ENCODE data around the gene RYR2. TPM values are rescaled to one million over a fixed set of nuclear protein-coding genes. Genes with fewer than 3 reads are reported as not detected.

The RYR2 gene
- total and polyA plus RNA-seq, 2 experiments from 2014 or later: 0.50 to 0.95 TPM

GRCh38 chr1:237431448-237431847, 389.5 kb downstream of the RYR2 start:
- no peak overlapping the region for H3K27ac ChIP-seq
- no peaks in the 10 kb centered on the region for H4K20me1 ChIP-seq (ENCODE audit: insufficient read depth, poor library complexity, severe bottlenecking)
- no peak overlapping the region for H2AFZ ChIP-seq
- no peaks in the 10 kb centered on the region for H3K9me2 ChIP-seq (replicated peaks; ENCODE audit: insufficient read depth)
- no peaks in the 10 kb centered on the region for H3K4me1 ChIP-seq (ENCODE audit: insufficient read depth)
- H3K36me3 ChIP-seq (replicated peaks; ENCODE audit: insufficient read depth, low read depth): no peaks in the 10 kb centered on the region
- no peaks in the 10 kb centered on the region for H3K27me3 ChIP-seq
- no peaks in the 10 kb centered on the region for H3K9me3 ChIP-seq (ENCODE audit: low read depth)
- no peak for DNase-seq (ENCODE audit: low spot score)
- no peak overlapping the region for H3K4me2 ChIP-seq
- no peaks in the 10 kb centered on the region for H3K79me2 ChIP-seq
- no peak for TF ChIP-seq CTCF (IDR thresholded peaks at IDR 0.05; ENCODE audit: poor library complexity)
- no peak for TF ChIP-seq EZH2 (IDR thresholded peaks at IDR 0.05; ENCODE audit: borderline replicate concordance)
- TF ChIP-seq EZH2phosphoT487 (IDR thresholded peaks at IDR 0.05; ENCODE audit: low read depth, severe bottlenecking, unreplicated experiment): no peak
- no peak overlapping the region for H3K4me3 ChIP-seq

GRCh38 chr1:237440346-237440745, 398.4 kb downstream of the RYR2 start:
- H3K4me2 ChIP-seq: no peak overlapping the region
- H3K27me3 ChIP-seq: no peaks in the 10 kb centered on the region
- no peaks in the 10 kb centered on the region for H4K20me1 ChIP-seq (ENCODE audit: insufficient read depth, poor library complexity, severe bottlenecking)
- H3K9me3 ChIP-seq (ENCODE audit: low read depth): no peaks in the 10 kb centered on the region
- no peaks in the 10 kb centered on the region for H3K79me2 ChIP-seq
- TF ChIP-seq CTCF (IDR thresholded peaks at IDR 0.05; ENCODE audit: poor library complexity) (no peak), EZH2phosphoT487 (IDR thresholded peaks at IDR 0.05; ENCODE audit: low read depth, severe bottlenecking, unreplicated experiment) (no peak), EZH2 (IDR thresholded peaks at IDR 0.05; ENCODE audit: borderline replicate concordance) (no peak)
- DNase-seq (ENCODE audit: low spot score): no peak
- no peaks in the 10 kb centered on the region for H3K9me2 ChIP-seq (replicated peaks; ENCODE audit: insufficient read depth)
- H3K4me3 ChIP-seq: no peak overlapping the region
- H3K27ac ChIP-seq: no peak overlapping the region
- H2AFZ ChIP-seq: no peak overlapping the region
- WGBS (ENCODE audit: low lambda C conversion rate, missing lambda C conversion rate): 95% methylated on average over 2 of the region's 2 CpGs
- H3K4me1 ChIP-seq (ENCODE audit: insufficient read depth): no peaks in the 10 kb centered on the region
- H3K36me3 ChIP-seq (replicated peaks; ENCODE audit: insufficient read depth, low read depth): no peaks in the 10 kb centered on the region

GRCh38 chr1:237444120-237444790, 402.3 kb downstream of the RYR2 start:
- Histone ChIP-seq H3K4me1 (ENCODE audit: insufficient read depth) (no peaks in the 10 kb centered on the region), H3K79me2 (no peaks in the 10 kb centered on the region), H3K4me2 (no peak overlapping the region), H3K27me3 (no peaks in the 10 kb centered on the region), H2AFZ (no peak overlapping the region), H3K36me3 (replicated peaks; ENCODE audit: insufficient read depth, low read depth) (no peaks in the 10 kb centered on the region), H4K20me1 (ENCODE audit: insufficient read depth, poor library complexity, severe bottlenecking) (no peaks in the 10 kb centered on the region), H3K27ac (no peak overlapping the region), H3K9me2 (replicated peaks; ENCODE audit: insufficient read depth) (no peaks in the 10 kb centered on the region), H3K9me3 (ENCODE audit: low read depth) (no peaks in the 10 kb centered on the region), H3K4me3 (no peak overlapping the region)
- no peak for TF ChIP-seq CTCF (IDR thresholded peaks at IDR 0.05; ENCODE audit: poor library complexity)
- 80% methylated on average over 3 of the region's 3 CpGs for WGBS (ENCODE audit: low lambda C conversion rate, missing lambda C conversion rate)
- no peak for DNase-seq (ENCODE audit: low spot score)

GRCh38 chr1:237448042-237448441, 406.1 kb downstream of the RYR2 start:
- Histone ChIP-seq H3K27me3 (no peaks in the 10 kb centered on the region), H3K9me3 (ENCODE audit: low read depth) (no peaks in the 10 kb centered on the region), H4K20me1 (ENCODE audit: insufficient read depth, poor library complexity, severe bottlenecking) (no peaks in the 10 kb centered on the region), H3K4me3 (no peak overlapping the region), H3K36me3 (replicated peaks; ENCODE audit: insufficient read depth, low read depth) (no peaks in the 10 kb centered on the region), H2AFZ (no peak overlapping the region), H3K4me1 (ENCODE audit: insufficient read depth) (no peaks in the 10 kb centered on the region), H3K79me2 (no peaks in the 10 kb centered on the region), H3K9me2 (replicated peaks; ENCODE audit: insufficient read depth) (no peaks in the 10 kb centered on the region), H3K4me2 (no peak overlapping the region), H3K27ac (no peak overlapping the region)
- no peak for DNase-seq (ENCODE audit: low spot score)
- no peak for TF ChIP-seq EZH2phosphoT487 (IDR thresholded peaks at IDR 0.05; ENCODE audit: low read depth, severe bottlenecking, unreplicated experiment)
- TF ChIP-seq EZH2 (IDR thresholded peaks at IDR 0.05; ENCODE audit: borderline replicate concordance): no peak
- TF ChIP-seq CTCF (IDR thresholded peaks at IDR 0.05; ENCODE audit: poor library complexity): no peak
- WGBS (ENCODE audit: low lambda C conversion rate, missing lambda C conversion rate): 94% methylated on average over 7 of the region's 7 CpGs

All from hepatocyte (in vitro differentiated cells).